ENCODE data around the gene MSRB3. TPM values are rescaled to one million over a fixed set of nuclear protein-coding genes. Genes with fewer than 3 reads are reported as not detected.

Gene MSRB3
- total RNA-seq, 1 donor: 55.1 TPM

- no peak for DNase-seq (ENCODE audit: low read depth)
- H3K4me3 ChIP-seq (ENCODE audit: low read depth, low read length): no peak overlapping the region
- no peak for TF ChIP-seq CTCF (IDR thresholded peaks at IDR 0.05; ENCODE audit: insufficient read depth, low read length)
These were observed 45.6 kb downstream of the MSRB3 start for GRCh38 chr12:65324056-65324455.

- DNase-seq (ENCODE audit: low read depth): no peak
- TF ChIP-seq CTCF (IDR thresholded peaks at IDR 0.05; ENCODE audit: insufficient read depth, low read length): no peak
- H3K4me3 ChIP-seq (ENCODE audit: low read depth, low read length): no peak overlapping the region
These were observed 46.1 kb downstream of the MSRB3 start for GRCh38 chr12:65324551-65324950.

- no peak for TF ChIP-seq CTCF (IDR thresholded peaks at IDR 0.05; ENCODE audit: insufficient read depth, low read length)
- no peak overlapping the region for H3K4me3 ChIP-seq (ENCODE audit: low read depth, low read length)
- no peak for DNase-seq (ENCODE audit: low read depth)
These were observed 46.7 kb downstream of the MSRB3 start for GRCh38 chr12:65325183-65325582.

- DNase-seq (ENCODE audit: low read depth): no peak
- H3K4me3 ChIP-seq (ENCODE audit: low read depth, low read length): no peak overlapping the region
- no peak for TF ChIP-seq CTCF (IDR thresholded peaks at IDR 0.05; ENCODE audit: insufficient read depth, low read length)
These were observed 48.1 kb downstream of the MSRB3 start for GRCh38 chr12:65326616-65327015.

GRCh38 chr12:65327207-65328076 lies 49.0 kb downstream of the MSRB3 start:
- peak; percentile 89 for DNase-seq (ENCODE audit: low read depth)
- no peak for TF ChIP-seq CTCF (IDR thresholded peaks at IDR 0.05; ENCODE audit: insufficient read depth, low read length)
- no peak overlapping the region for H3K4me3 ChIP-seq (ENCODE audit: low read depth, low read length)

GRCh38 chr12:65329721-65330120 lies 51.2 kb downstream of the MSRB3 start:
- TF ChIP-seq CTCF (IDR thresholded peaks at IDR 0.05; ENCODE audit: insufficient read depth, low read length): no peak
- no peak for DNase-seq (ENCODE audit: low read depth)
- H3K4me3 ChIP-seq (ENCODE audit: low read depth, low read length): no peak overlapping the region
